K562 (cell line): ENCODE measurements around the gene ERICH6. TPM values are rescaled to one million over a fixed set of nuclear protein-coding genes. Genes with fewer than 3 reads are reported as not detected.

Source experiments
- ATAC-seq: fragments of 200-7000 bp; cut with Tn5 transposase; 3 replicates; pipeline ENCODE4 v1.9.1; 2020; ENCODE audit warnings: moderate library complexity
- BruUV-seq: library from RNA; stranded (reverse); fragments of 400-500 nt; replicated peaks from 2 replicates; lab custom pipeline; 2021; lab: Mats Ljungman, UMichigan
- CTCF ChIA-PET: fragments of 300-600 bp; formaldehyde crosslinking; extraction: SDS; loops from one replicate; lab custom pipeline; 2021; ENCODE audit warnings: low intra/inter-chr PET ratio; lab: Yijun Ruan, JAX
- POLR2A ChIA-PET: fragments of 300-600, 350-650 bp; sonication (Branson Sonifier 250); formaldehyde crosslinking; extraction: SDS; loops from one replicate; lab custom pipeline; 2021; ENCODE audit warnings: antibody characterized with exemption, inconsistent platforms; lab: Yijun Ruan, JAX
- DNase-seq, 4 experiments: peaks; one replicate each; pipeline versions ENCODE4 v3.0.0 to v3.0.0-alpha.2; 2011 to 2018; ENCODE audit warnings: low spot score in 3 of 4, mixed read lengths in 3 of 4; ENCODE audit errors: extremely low read depth in 1 of 4
- FAIRE-seq: peaks from 2 replicates; lab custom pipeline; 2011; peaks lifted over from hg19 to GRCh38; lab: Jason Lieb, UNC
- H2AFZ ChIP-seq: 2 replicates; pipeline ENCODE4 v1.6.0; 2011; ENCODE audit warnings: low read depth, low read length, control low read depth, inconsistent platforms
- H3K27ac ChIP-seq: fragments of 200-600 bp; 3 replicates; pipeline ENCODE4 v1.8.0; 2011; ENCODE audit warnings: low read depth, mild to moderate bottlenecking, control low read depth, inconsistent platforms, low read length, moderate library complexity, mixed read lengths; ENCODE audit errors: extremely low read depth
- H3K27me3 ChIP-seq, 2 experiments: fragments of 300-600 bp in 1 of 2; 2 replicates in 1 of 2; 3 replicates in 1 of 2; pipeline versions ENCODE4 v1.6.0 to v1.8.0; 2011; ENCODE audit warnings: inconsistent platforms in 2 of 2, low read length in 2 of 2, mild to moderate bottlenecking in 1 of 2, mixed read lengths in 1 of 2, moderate library complexity in 1 of 2; ENCODE audit not compliant: control insufficient read depth in 2 of 2, insufficient read depth in 2 of 2
- H3K36me3 ChIP-seq: fragments of 300-600 bp; 3 replicates; pipeline ENCODE4 v1.8.0; 2011; ENCODE audit warnings: mild to moderate bottlenecking, low read length, inconsistent platforms; ENCODE audit not compliant: control insufficient read depth, insufficient read depth
- H3K4me1 ChIP-seq, 2 experiments: fragments of 200-600 bp in 1 of 2; replicated peaks in 1 of 2; 2 replicates in 1 of 2; 3 replicates in 1 of 2; pipeline versions ENCODE4 v1.5.1 to v1.8.0; 2011; ENCODE audit warnings: inconsistent platforms in 2 of 2, low read length in 2 of 2, mild to moderate bottlenecking in 1 of 2, mixed read lengths in 1 of 2, moderate library complexity in 1 of 2; ENCODE audit not compliant: control insufficient read depth in 2 of 2, insufficient read depth in 2 of 2
- H3K4me2 ChIP-seq: 2 replicates; pipeline ENCODE4 v1.6.1; 2011; ENCODE audit warnings: low read length, control low read depth, inconsistent platforms, mixed read lengths; ENCODE audit not compliant: insufficient read depth
- H3K4me3 ChIP-seq: fragments of 200-600 bp; sonication (generic), shearing (Covaris generic); 2 replicates; pipeline ENCODE4 v1.5.1; 2016; ENCODE audit warnings: control low read depth, inconsistent platforms
- H3K79me2 ChIP-seq: fragments of 200-600 bp; 3 replicates; pipeline ENCODE4 v1.8.0; 2011; ENCODE audit warnings: low read length, inconsistent platforms; ENCODE audit not compliant: control insufficient read depth, insufficient read depth
- H3K9ac ChIP-seq, 2 experiments: 2 replicates each; pipeline versions ENCODE4 v1.6.0 to v1.6.1; 2011; ENCODE audit warnings: low read depth in 2 of 2, low read length in 2 of 2, control low read depth in 1 of 2, inconsistent platforms in 1 of 2, mild to moderate bottlenecking in 1 of 2, mixed read lengths in 1 of 2; ENCODE audit not compliant: insufficient read depth in 1 of 2
- H3K9me1 ChIP-seq: one replicate; pipeline ENCODE4 v1.6.0; 2011; ENCODE audit warnings: inconsistent platforms, mild to moderate bottlenecking, low read length, moderate library complexity; ENCODE audit not compliant: control insufficient read depth, insufficient read depth
- H3K9me3 ChIP-seq: replicated peaks from 2 replicates; pipeline ENCODE4 v1.5.1; 2011; ENCODE audit warnings: low read depth, low read length, inconsistent platforms; ENCODE audit not compliant: control insufficient read depth, insufficient read depth
- H4K20me1 ChIP-seq: replicated peaks from 2 replicates; pipeline ENCODE4 v1.6.1; 2011; ENCODE audit warnings: low read length, inconsistent platforms, mixed read lengths; ENCODE audit not compliant: control insufficient read depth, insufficient read depth
- HDAC2 ChIP-seq: fragments of 450-650 bp; IDR thresholded peaks from 2 replicates; pipeline ENCODE4 v1.6.1; 2016; ENCODE audit warnings: mild to moderate bottlenecking
- LARP7 ChIP-seq: fragments of 450-650 bp; IDR thresholded peaks from 2 replicates; pipeline ENCODE4 v1.6.1; 2016
- SPI1 ChIP-seq: IDR thresholded peaks from 2 replicates; pipeline ENCODE4 v1.6.1; 2011; ENCODE audit warnings: low read depth, low read length, control low read depth, borderline replicate concordance
- ZNF707 ChIP-seq: fragments of 250-450 bp; sonication (Bioruptor Pico); conservative IDR thresholded peaks from 2 replicates; pipeline ENCODE4 v1.8.0; 2022; ENCODE audit warnings: inconsistent platforms, mild to moderate bottlenecking, moderate library complexity
- WGBS: fragments of 100-300 bp; shearing (Covaris generic); methylation state at CpG from one replicate; pipeline ENCODE4 v1.1.6; 2016; ENCODE audit warnings: low coverage, mixed read lengths; ENCODE audit not compliant: insufficient coverage; ENCODE audit errors: missing lambda C conversion rate; 5-methylcytosine and 5-hydroxymethylcytosine counted together
- in situ Hi-C: fragments of 300-500 bp; cut with MboI; formaldehyde crosslinking; loops from 4 replicates; pipeline ENCODE4 v1.15.0; 2018; ENCODE audit warnings: inconsistent platforms, mixed read lengths
- intact Hi-C: fragments of 100-400 bp; cut with micrococcal nuclease; formaldehyde crosslinking; loops from 2 replicates; pipeline ENCODE4 v1.14.2; 2022
- polyA plus RNA-seq, 8 experiments: library from polyadenylated mRNA; depleted of rRNA in 4 of 8; stranded (reverse) in 5 of 8; unstranded in 3 of 8; fragments of >200 nt; fragmentation: Nextera tagmentation in 2 of 8; fragmentation: Illumina TruSeq in 1 of 8; extraction: Ambion mirVana in 2 of 8; extraction: Trizol in 1 of 8; gene quantifications; 2 replicates each; pipeline versions ENCODE4 v1.2.1 to v1.2.3, GENCODE V29; 2011 to 2014; ENCODE audit warnings: inconsistent platforms in 1 of 8, missing spikeins in 1 of 8
- total RNA-seq, 7 experiments: library from RNA; depleted of rRNA in 6 of 7; stranded (reverse); fragments of >200 nt in 6 of 7; fragmentation: Illumina TruSeq in 2 of 7; extraction: Trizol in 2 of 7; gene quantifications; 2 replicates each; pipeline versions ENCODE4 v1.2.1 to v1.2.3, GENCODE V29; 2011 to 2021; ENCODE audit warnings: low replicate concordance in 1 of 7
- TF ChIP-seq, protein P1 (sequence below): fragments of 250-450 bp; sonication (Bioruptor Pico); IDR thresholded peaks from 2 replicates; pipeline ENCODE4 v1.8.0; 2022; ENCODE audit warnings: moderate library complexity, mild to moderate bottlenecking, inconsistent platforms

The ERICH6 gene
- total and polyA plus RNA-seq, 9 of the 15 experiments (the other 6 are each of a cell fraction or from before 2014, with no cell fraction given), result not detected

- TF ChIP-seq, protein P1, sequence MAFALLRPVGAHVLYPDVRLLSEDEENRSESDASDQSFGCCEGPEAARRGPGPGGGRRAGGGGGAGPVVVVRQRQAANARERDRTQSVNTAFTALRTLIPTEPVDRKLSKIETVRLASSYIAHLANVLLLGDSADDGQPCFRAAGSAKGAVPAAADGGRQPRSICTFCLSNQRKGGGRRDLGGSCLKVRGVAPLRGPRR (CRISPR knock-in tag), result no peak
- TF ChIP-seq ZNF707 (CRISPR knock-in tag) (no peak), HDAC2 (no peak)
Measured at GRCh38 chr3:150682279-150682678, 21.4 kb downstream of the ERICH6 start (continued).

DNA sequence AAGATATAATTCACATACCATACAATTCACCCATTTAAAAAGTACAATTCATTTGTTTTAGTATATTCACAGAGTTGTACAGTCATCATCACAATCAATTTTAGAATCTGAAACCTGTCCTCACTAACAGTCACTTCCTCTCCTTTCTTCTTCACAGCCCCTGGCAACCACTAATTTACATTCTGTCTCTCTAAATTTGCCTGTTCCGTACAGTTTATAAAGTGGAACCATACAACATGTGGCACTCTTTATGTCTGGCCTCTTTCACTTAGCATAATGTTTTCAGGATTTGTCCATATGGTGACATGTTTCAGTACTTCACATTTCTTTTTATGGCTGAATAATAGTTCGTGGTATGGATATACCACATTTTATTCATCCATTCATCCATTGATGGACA, 22.7 kb downstream of the ERICH6 start:
- CTCF ChIA-PET, result no interaction called here
- no peaks in the 10 kb centered on the region for H3K27me3 ChIP-seq
- no peak overlapping the region for H3K27ac ChIP-seq
- DNase-seq (no peak), ATAC-seq (no peak), FAIRE-seq (peak; percentile 51)
- no peaks in the 10 kb centered on the region for H3K9me3 ChIP-seq
- no peaks in the 10 kb centered on the region for H4K20me1 ChIP-seq
- H3K9ac ChIP-seq, result no peak overlapping the region
- WGBS, result 19% methylated on average over 2 of the region's 2 CpGs
- BruUV-seq, result no TSS peak
- no peak overlapping the region for H3K4me2 ChIP-seq
- in situ Hi-C loops, result no loop called here
- H2AFZ ChIP-seq, result no peak overlapping the region
- intact Hi-C loops, result no loop called here
- H3K79me2 ChIP-seq, result no peaks in the 10 kb centered on the region
- H3K4me1 ChIP-seq, result no peaks in the 10 kb centered on the region
- TF ChIP-seq LARP7 (no peak), SPI1 (0 out of 2 replicates have a peak, but pooled peaks have one; percentile 59)
- TF ChIP-seq, all 486 proteins: peak for 1
- H3K4me3 ChIP-seq, result no peak overlapping the region
- POLR2A ChIA-PET, result no interaction called here
- no peaks in the 10 kb centered on the region for H3K9me1 ChIP-seq
- no peaks in the 10 kb centered on the region for H3K36me3 ChIP-seq
